Measurements from ENCODE around the gene AMBRA1.
A peak's percentile ranks its signal among the peaks of the same experiment; 100 is the strongest.

Gene AMBRA1

GRCh38 chr11:46564459-46564858 is 29.4 kb downstream of the AMBRA1 start:
- DNase-seq: no peak

- DNase-seq: no peak
These were observed 31.3 kb downstream of the AMBRA1 start for GRCh38 chr11:46562527-46562926.

- peak; percentile 28 for DNase-seq
These were observed 33.4 kb downstream of the AMBRA1 start for GRCh38 chr11:46560300-46560991.

- DNase-seq: no peak
These were observed 34.0 kb downstream of the AMBRA1 start for GRCh38 chr11:46559815-46560214.

GRCh38 chr11:46557684-46558151 is 36.1 kb downstream of the AMBRA1 start:
- no peak for DNase-seq

- DNase-seq: no peak
These were observed 38.4 kb downstream of the AMBRA1 start for GRCh38 chr11:46555267-46556054.

GRCh38 chr11:46554213-46555147 is 39.3 kb downstream of the AMBRA1 start:
- DNase-seq: no peak

GRCh38 chr11:46553814-46554212 is 40.0 kb downstream of the AMBRA1 start:
- no peak for DNase-seq

GRCh38 chr11:46551261-46551660 is 42.6 kb downstream of the AMBRA1 start:
- DNase-seq: no peak

GRCh38 chr11:46547579-46547978 is 46.2 kb downstream of the AMBRA1 start:
- DNase-seq: no peak

- DNase-seq: no peak
These were observed 50.3 kb downstream of the AMBRA1 start for GRCh38 chr11:46543564-46543963.

- no peak for DNase-seq
These were observed 52.0 kb downstream of the AMBRA1 start for GRCh38 chr11:46541593-46542371.

GRCh38 chr11:46540807-46541206 is 53.0 kb downstream of the AMBRA1 start:
- no peak for DNase-seq

GRCh38 chr11:46537537-46538295 is 56.1 kb downstream of the AMBRA1 start:
- peak; percentile 55 for DNase-seq

- no peak for DNase-seq
These were observed 56.7 kb downstream of the AMBRA1 start for GRCh38 chr11:46537121-46537520.

GRCh38 chr11:46535688-46536087 is 58.1 kb downstream of the AMBRA1 start:
- DNase-seq: no peak

GRCh38 chr11:46534711-46535110 is 59.1 kb downstream of the AMBRA1 start:
- no peak for DNase-seq

- DNase-seq: no peak
These were observed 60.3 kb downstream of the AMBRA1 start for GRCh38 chr11:46533396-46534100.

- DNase-seq: no peak
These were observed 63.8 kb downstream of the AMBRA1 start for GRCh38 chr11:46529928-46530574.

Data from central memory CD4-positive, alpha-beta T cell (primary cell).